ENCODE measurements around the gene TNFRSF1A. TPM values are rescaled to one million over a fixed set of nuclear protein-coding genes. Genes with fewer than 3 reads are reported as not detected.

Gene TNFRSF1A
- total RNA-seq, 6 donors from 2014 or later: 140 to 425 (median 202) TPM

DNA sequence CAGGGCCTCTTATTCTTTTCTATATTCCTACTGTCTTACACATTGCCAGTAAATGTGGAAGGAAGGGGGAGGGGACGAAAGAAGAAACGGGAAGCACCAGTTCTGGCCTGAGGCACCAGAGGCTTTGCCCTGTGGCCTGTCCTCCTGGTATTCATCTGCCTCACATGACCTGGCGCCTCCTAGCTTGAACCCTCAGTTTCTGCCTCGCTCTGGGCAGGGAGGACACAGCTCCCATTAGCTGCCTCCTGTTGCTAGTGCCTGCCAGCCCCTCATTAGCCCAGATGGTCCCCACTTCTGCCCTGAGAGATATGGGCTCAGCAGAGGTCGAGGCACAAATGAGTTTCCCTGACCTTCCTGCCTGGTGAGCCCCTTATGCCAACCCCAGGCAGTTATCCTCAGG is 34.3 kb downstream of the TNFRSF1A start:
- Histone ChIP-seq H3K9me3 (no peaks in the 10 kb centered on the region), H3K27ac (no peak overlapping the region), H3K4me3 (no peak overlapping the region), H3K27me3 (peaks cover 0 to 12% (median 5%) of the 10 kb centered on the region in 4 donors), H3K36me3 (no peaks in the 10 kb centered on the region), H3K4me1 (peaks cover 13 to 26% (median 17%) of the 10 kb centered on the region in 4 donors)
- TF ChIP-seq POLR2AphosphoS5 (IDR thresholded peaks at IDR 0.05) (no peak), POLR2A (IDR thresholded peaks at IDR 0.05) (no peak), EP300 (IDR thresholded peaks at IDR 0.05) (no peak)
- TF ChIP-seq, protein P1, sequence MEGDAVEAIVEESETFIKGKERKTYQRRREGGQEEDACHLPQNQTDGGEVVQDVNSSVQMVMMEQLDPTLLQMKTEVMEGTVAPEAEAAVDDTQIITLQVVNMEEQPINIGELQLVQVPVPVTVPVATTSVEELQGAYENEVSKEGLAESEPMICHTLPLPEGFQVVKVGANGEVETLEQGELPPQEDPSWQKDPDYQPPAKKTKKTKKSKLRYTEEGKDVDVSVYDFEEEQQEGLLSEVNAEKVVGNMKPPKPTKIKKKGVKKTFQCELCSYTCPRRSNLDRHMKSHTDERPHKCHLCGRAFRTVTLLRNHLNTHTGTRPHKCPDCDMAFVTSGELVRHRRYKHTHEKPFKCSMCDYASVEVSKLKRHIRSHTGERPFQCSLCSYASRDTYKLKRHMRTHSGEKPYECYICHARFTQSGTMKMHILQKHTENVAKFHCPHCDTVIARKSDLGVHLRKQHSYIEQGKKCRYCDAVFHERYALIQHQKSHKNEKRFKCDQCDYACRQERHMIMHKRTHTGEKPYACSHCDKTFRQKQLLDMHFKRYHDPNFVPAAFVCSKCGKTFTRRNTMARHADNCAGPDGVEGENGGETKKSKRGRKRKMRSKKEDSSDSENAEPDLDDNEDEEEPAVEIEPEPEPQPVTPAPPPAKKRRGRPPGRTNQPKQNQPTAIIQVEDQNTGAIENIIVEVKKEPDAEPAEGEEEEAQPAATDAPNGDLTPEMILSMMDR (IDR thresholded peaks at IDR 0.05): no peak
- peak in 1 of 2 donors; percentile 57 for DNase-seq
- ATAC-seq (ENCODE audit: low FRiP score in 2 of 2): peak in 1 of 2 donors; percentile 50
- WGBS, 2 donors: 57 to 62% methylated on average over 4 to 5 of the region's 5 CpGs

DNA sequence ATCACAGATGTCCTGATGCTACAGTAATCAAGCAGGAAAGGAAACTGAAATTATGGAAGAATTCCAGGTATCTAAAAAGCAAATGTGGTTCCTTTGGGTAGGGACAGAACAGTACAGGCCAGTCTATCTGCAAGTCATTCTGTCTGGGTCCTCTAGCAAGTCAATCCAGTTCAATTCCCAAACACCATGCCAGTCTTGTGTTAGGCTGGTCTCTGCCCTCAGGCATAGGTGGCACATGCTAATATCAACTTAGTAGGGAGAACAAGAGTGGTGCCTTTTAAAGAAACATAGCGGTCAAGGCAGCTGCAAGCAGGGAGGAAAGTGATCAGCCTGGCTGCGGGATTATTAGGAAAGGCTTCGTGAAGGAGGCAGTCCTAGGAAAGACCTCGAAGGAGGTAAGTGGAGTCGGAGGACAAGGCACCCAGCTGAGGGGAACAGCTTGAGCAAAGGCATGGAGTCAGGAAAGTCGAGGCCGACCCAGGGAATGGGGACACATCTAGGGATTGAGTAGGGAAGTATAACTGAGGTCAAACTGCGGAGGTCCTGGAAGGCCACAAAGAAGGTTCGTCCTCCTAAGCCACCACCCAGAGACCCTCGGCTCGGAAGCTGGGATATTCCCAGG is 35.2 kb downstream of the TNFRSF1A start:
- Histone ChIP-seq H3K4me1 (peaks cover 10 to 21% (median 12%) of the 10 kb centered on the region in 4 donors), H3K4me3 (no peak overlapping the region), H3K9me3 (no peaks in the 10 kb centered on the region), H3K36me3 (no peaks in the 10 kb centered on the region), H3K27me3 (peaks cover 0 to 12% (median 5%) of the 10 kb centered on the region in 4 donors), H3K27ac (no peak overlapping the region)
- DNase-seq (no peak), ATAC-seq (ENCODE audit: low FRiP score in 2 of 2) (no peak)
- 93 to 97% methylated on average over 11 of the region's 11 CpGs for WGBS, 2 donors
- TF ChIP-seq POLR2A (IDR thresholded peaks at IDR 0.05) (no peak), POLR2AphosphoS5 (IDR thresholded peaks at IDR 0.05) (no peak), EP300 (IDR thresholded peaks at IDR 0.05) (no peak)
- TF ChIP-seq, protein P1 (IDR thresholded peaks at IDR 0.05): no peak

DNA sequence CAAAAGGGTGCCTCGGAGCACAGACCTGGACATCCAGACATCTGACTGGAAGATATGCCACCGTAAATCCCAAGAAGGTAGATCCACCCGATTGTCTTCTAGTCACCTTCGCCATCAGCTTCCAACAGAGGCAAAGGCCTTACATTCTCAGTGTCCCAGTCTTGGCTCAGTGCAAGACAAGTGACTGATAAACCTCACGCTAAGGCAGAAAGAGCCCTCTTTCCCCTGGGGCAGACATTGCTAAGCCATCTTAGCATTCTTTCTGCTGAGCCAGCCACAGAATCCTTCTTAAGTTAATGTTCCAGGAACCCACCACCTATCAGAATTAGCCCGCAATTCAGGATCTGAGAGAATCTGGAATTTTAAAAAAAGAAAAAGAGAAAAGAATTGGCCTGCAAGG is 35.7 kb downstream of the TNFRSF1A start:
- WGBS, 2 donors: 65 to 85% methylated on average over 6 of the region's 6 CpGs
- ATAC-seq (ENCODE audit: low FRiP score in 2 of 2) (no peak), DNase-seq (no peak)
- Histone ChIP-seq H3K4me1 (peaks cover 10 to 19% (median 12%) of the 10 kb centered on the region in 4 donors), H3K27ac (no peak overlapping the region), H3K36me3 (no peaks in the 10 kb centered on the region), H3K4me3 (no peak overlapping the region), H3K9me3 (no peaks in the 10 kb centered on the region), H3K27me3 (peaks cover 0 to 10% (median 5%) of the 10 kb centered on the region in 4 donors)
- TF ChIP-seq, protein P1 (IDR thresholded peaks at IDR 0.05): no peak
- TF ChIP-seq POLR2A (IDR thresholded peaks at IDR 0.05) (no peak), EP300 (IDR thresholded peaks at IDR 0.05) (no peak), POLR2AphosphoS5 (IDR thresholded peaks at IDR 0.05) (no peak)

DNA sequence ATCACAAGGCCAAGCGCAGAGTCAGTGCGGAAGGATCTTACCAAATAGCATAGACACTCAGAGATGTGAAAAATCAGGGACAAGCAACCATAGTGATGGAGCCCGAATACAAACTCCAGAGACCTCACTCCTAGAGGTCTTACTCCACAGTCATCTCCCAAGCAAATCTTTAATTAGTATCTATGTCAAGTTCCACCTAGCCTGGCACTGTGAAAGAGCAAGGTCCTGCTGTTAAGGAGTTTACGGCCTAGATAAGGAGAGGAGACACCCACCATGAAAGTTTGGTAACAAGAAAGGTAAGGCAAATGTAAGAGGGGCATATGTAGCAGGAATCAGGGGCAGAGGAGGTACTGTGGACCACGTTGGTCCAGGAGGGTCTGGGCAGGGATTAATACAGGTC is 38.8 kb downstream of the TNFRSF1A start:
- Histone ChIP-seq H3K4me1 (peaks cover 0 to 7% (median 3%) of the 10 kb centered on the region in 4 donors), H3K36me3 (no peaks in the 10 kb centered on the region), H3K27me3 (no peaks in the 10 kb centered on the region), H3K4me3 (no peak overlapping the region), H3K9me3 (no peaks in the 10 kb centered on the region), H3K27ac (no peak overlapping the region)
- TF ChIP-seq EP300 (IDR thresholded peaks at IDR 0.05) (no peak), POLR2A (IDR thresholded peaks at IDR 0.05) (no peak), POLR2AphosphoS5 (IDR thresholded peaks at IDR 0.05) (no peak)
- TF ChIP-seq, protein P1 (IDR thresholded peaks at IDR 0.05): no peak
- ATAC-seq (ENCODE audit: low FRiP score in 2 of 2) (no peak), DNase-seq (no peak)
- 85% methylated on average over 5 of the region's 5 CpGs for WGBS, 2 donors

DNA sequence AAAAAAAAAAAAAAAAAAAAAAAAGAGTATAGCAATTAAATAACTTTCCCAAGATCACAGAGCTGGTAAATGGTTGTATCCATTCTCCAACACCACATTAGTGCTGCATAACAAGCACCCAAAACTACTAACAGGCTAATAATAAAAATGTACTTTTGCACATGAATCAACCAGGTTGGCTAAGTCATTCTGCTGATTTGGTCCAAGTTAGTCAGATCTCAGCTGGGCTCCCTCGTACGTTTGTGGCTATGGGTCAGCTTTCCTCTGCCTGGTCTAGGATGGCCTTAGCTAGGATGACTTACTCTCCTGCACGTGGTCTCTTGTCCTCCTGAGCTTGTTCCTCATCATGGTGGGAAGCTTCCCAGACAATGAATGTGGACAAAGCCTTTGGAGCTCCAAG is 39.3 kb downstream of the TNFRSF1A start:
- no peak for DNase-seq
- H3K9me3 ChIP-seq: no peaks in the 10 kb centered on the region
- no peaks in the 10 kb centered on the region for H3K27me3 ChIP-seq
- TF ChIP-seq POLR2AphosphoS5 (IDR thresholded peaks at IDR 0.05) (no peak), EP300 (IDR thresholded peaks at IDR 0.05) (no peak), POLR2A (IDR thresholded peaks at IDR 0.05) (no peak)
- TF ChIP-seq, protein P1 (IDR thresholded peaks at IDR 0.05): no peak
- peaks cover 0 to 5% (median 1%) of the 10 kb centered on the region in 4 donors for H3K4me1 ChIP-seq
- no peak overlapping the region for H3K4me3 ChIP-seq
- no peak for ATAC-seq (ENCODE audit: low FRiP score in 2 of 2)
- 93 to 95% methylated on average over 3 of the region's 3 CpGs for WGBS, 2 donors
- no peak overlapping the region for H3K27ac ChIP-seq
- H3K36me3 ChIP-seq: no peaks in the 10 kb centered on the region

Measured in upper lobe of left lung (tissue), 6 donors.